Breast epithelium (tissue), 3 donors: ENCODE results near the gene TRIB2.

Experiments used
- CTCF ChIP-seq, 3 donors: fragments of 450-650 bp; IDR thresholded peaks; one replicate each; pipeline ENCODE4 v1.5.1; 2016 to 2017; ENCODE audit warnings: antibody characterized with exemption in 3 of 3, mild to moderate bottlenecking in 3 of 3, moderate library complexity in 3 of 3
- POLR2A ChIP-seq: fragments of 450-650 bp; IDR thresholded peaks from one replicate; pipeline ENCODE4 v1.6.1; 2016; ENCODE audit warnings: antibody characterized with exemption, mild to moderate bottlenecking, moderate library complexity

GRCh38 chr2:12686708-12687283 is 29.9 kb upstream of the TRIB2 start:
- TF ChIP-seq POLR2A (no peak), CTCF (IDR thresholded peaks at IDR 0.05) (no peak)
